GM18520 (cell line): ENCODE results near the gene ZNF705A.
"Not testable (repeated sequence)": the region's sequence is repeated elsewhere in the genome, so short reads cannot be mapped to it uniquely, and the experiment has no call there.

Source experiments
- ATAC-seq: cut with Tn5 transposase; IDR thresholded peaks from one replicate; pipeline ENCODE4 v1.9.1; 2021; ENCODE audit not compliant: unreplicated experiment

ZNF705A gene

GRCh38 chr12:8156845-8157244 is at the start of gene ZNF705A:
ZNF705A (plus strand) TSS chr12:8157015; CDS start chr12:8172626, 15,611 bp downstream.
- ATAC-seq = no peak

- no peak for ATAC-seq
Observed at GRCh38 chr12:8108808-8109398, 47.9 kb upstream of the ZNF705A start.

- ATAC-seq = not testable (repeated sequence)
Observed at GRCh38 chr12:8113117-8113516, 43.7 kb upstream of the ZNF705A start.

- no peak for ATAC-seq
Observed at GRCh38 chr12:8120072-8120713, 36.6 kb upstream of the ZNF705A start.

- ATAC-seq = no peak
Observed at GRCh38 chr12:8123124-8123912, 33.5 kb upstream of the ZNF705A start, which contains the start of gene CLEC4A. CLEC4A (plus strand) TSS chr12:8123617; CDS start chr12:8123879, 262 bp downstream.

GRCh38 chr12:8127138-8127537 is 29.7 kb upstream of the ZNF705A start:
- ATAC-seq = no peak

- not testable (repeated sequence) for ATAC-seq
Observed at GRCh38 chr12:8133636-8134397, 23.0 kb upstream of the ZNF705A start.

GRCh38 chr12:8134398-8134930 is 22.4 kb upstream of the ZNF705A start:
- ATAC-seq = not testable (repeated sequence)

- not testable (repeated sequence) for ATAC-seq
Observed at GRCh38 chr12:8141647-8142046, 15.2 kb upstream of the ZNF705A start.

GRCh38 chr12:8143261-8143660 is 13.6 kb upstream of the ZNF705A start:
- no peak for ATAC-seq

- ATAC-seq = no peak
Observed at GRCh38 chr12:8145754-8146441, 10.9 kb upstream of the ZNF705A start.

GRCh38 chr12:8146442-8146771 is 10.4 kb upstream of the ZNF705A start:
- no peak for ATAC-seq

GRCh38 chr12:8154526-8154925 is 2.3 kb upstream of the ZNF705A start:
- ATAC-seq = no peak

GRCh38 chr12:8156416-8156815 is 399 bp upstream of the ZNF705A start:
- no peak for ATAC-seq

GRCh38 chr12:8157484-8158198 is 826 bp downstream of the ZNF705A start:
- no peak for ATAC-seq

- not testable (repeated sequence) for ATAC-seq
Observed at GRCh38 chr12:8172911-8173310, 16.1 kb downstream of the ZNF705A start.

- ATAC-seq = not testable (repeated sequence)
Observed at GRCh38 chr12:8179989-8180585, 23.3 kb downstream of the ZNF705A start.

GRCh38 chr12:8181271-8181670 is 24.5 kb downstream of the ZNF705A start:
- not testable (repeated sequence) for ATAC-seq

- ATAC-seq = not testable (repeated sequence)
Observed at GRCh38 chr12:8182923-8183322, 26.1 kb downstream of the ZNF705A start.
